Mesothelial cell of epicardium (in vitro differentiated cells): ENCODE data around the gene OR10W1. TPM values are rescaled to one million over a fixed set of nuclear protein-coding genes. Genes with fewer than 3 reads are reported as not detected.

ENCODE experiments used
- DNase-seq, 2 experiments: peaks; one replicate each; pipeline ENCODE4 v3.0.0; 2021; ENCODE audit warnings: low spot score in 2 of 2; ENCODE audit not compliant: unreplicated experiment in 2 of 2
- H3K27ac Mint-ChIP-seq: 2 replicates; pipeline ENCODE4 v1.8.0; 2021; ENCODE audit warnings: mixed read lengths
- H3K27me3 Mint-ChIP-seq: 2 replicates; pipeline ENCODE4 v1.8.0; 2021; ENCODE audit warnings: low read depth, mixed read lengths
- H3K36me3 Mint-ChIP-seq: 2 replicates; pipeline ENCODE4 v1.8.0; 2021; ENCODE audit warnings: mixed read lengths
- H3K4me1 Mint-ChIP-seq: 2 replicates; pipeline ENCODE4 v1.8.0; 2021; ENCODE audit warnings: mixed read lengths
- H3K4me3 Mint-ChIP-seq: 2 replicates; pipeline ENCODE4 v1.8.0; 2021; ENCODE audit warnings: mild to moderate bottlenecking, moderate library complexity, mixed read lengths
- H3K9me3 Mint-ChIP-seq: 2 replicates; pipeline ENCODE4 v1.8.0; 2021; ENCODE audit warnings: mixed read lengths
- total RNA-seq: library from RNA; stranded (reverse); gene quantifications from 3 replicates; pipeline ENCODE4 v1.2.1, GENCODE V29; 2021
- TF ChIP-seq, protein P1 (sequence below): fragments of 200-600 bp; sonication (generic); IDR thresholded peaks from one replicate; pipeline ENCODE4 v1.5.0; 2021; ENCODE audit warnings: antibody characterized with exemption; ENCODE audit not compliant: unreplicated experiment

The OR10W1 gene
- total RNA-seq, 1 donor from 2014 or later = not detected

DNA sequence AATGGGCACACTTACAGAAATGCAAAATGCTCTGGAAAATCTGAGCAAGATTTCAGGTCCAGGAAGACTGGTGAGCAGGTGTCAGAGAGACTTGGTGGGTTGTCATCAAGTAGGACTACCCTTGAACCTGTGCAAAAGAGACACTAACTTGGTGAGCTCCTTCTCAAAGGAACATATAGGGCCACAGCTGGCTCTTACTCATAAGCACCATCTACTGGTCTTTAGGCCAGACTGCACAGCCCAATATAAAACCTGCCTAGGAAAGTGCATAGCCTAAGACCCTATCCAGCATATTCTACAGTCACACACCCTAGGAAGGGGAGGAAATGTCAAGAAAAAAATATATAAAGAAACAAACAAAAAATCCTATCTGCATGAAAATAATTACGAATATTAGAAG is 18.2 kb upstream of the OR10W1 start:
- no peak for DNase-seq
- TF ChIP-seq, protein P1, sequence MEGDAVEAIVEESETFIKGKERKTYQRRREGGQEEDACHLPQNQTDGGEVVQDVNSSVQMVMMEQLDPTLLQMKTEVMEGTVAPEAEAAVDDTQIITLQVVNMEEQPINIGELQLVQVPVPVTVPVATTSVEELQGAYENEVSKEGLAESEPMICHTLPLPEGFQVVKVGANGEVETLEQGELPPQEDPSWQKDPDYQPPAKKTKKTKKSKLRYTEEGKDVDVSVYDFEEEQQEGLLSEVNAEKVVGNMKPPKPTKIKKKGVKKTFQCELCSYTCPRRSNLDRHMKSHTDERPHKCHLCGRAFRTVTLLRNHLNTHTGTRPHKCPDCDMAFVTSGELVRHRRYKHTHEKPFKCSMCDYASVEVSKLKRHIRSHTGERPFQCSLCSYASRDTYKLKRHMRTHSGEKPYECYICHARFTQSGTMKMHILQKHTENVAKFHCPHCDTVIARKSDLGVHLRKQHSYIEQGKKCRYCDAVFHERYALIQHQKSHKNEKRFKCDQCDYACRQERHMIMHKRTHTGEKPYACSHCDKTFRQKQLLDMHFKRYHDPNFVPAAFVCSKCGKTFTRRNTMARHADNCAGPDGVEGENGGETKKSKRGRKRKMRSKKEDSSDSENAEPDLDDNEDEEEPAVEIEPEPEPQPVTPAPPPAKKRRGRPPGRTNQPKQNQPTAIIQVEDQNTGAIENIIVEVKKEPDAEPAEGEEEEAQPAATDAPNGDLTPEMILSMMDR = no peak
- Mint-ChIP-seq H3K4me1 (no peaks in the 10 kb centered on the region), H3K27me3 (peaks cover 3% of the 10 kb centered on the region), H3K36me3 (no peaks in the 10 kb centered on the region), H3K4me3 (no peak overlapping the region), H3K27ac (no peak overlapping the region), H3K9me3 (no peaks in the 10 kb centered on the region)

DNA sequence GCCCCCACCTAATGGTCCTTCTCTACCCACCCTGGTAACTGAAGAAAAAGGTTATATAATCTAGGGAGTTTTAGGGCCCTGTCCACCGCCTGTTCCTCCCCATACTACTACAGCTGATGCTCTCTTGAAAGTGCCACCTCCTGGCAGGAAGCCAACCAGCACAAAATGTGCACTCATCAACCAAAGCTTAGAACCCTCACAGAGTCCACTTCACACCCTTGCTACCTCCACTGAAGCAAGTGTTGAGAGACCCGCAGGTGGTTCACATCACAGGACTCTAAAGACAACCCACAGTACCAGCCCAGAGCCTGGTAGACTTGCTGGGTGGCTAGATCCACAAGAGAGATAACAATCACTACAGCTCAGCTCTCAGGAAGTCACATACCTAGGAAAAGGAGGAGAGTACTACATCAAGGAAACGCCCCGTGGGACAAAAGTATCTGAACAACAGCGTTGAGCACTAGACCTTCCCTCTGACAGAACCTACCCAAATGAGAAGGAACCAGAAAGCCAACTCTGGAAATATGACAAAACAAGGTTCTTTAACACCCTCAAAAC is 17.5 kb upstream of the OR10W1 start:
- no peak overlapping the region for H3K27ac Mint-ChIP-seq
- TF ChIP-seq, protein P1 = no peak
- no peaks in the 10 kb centered on the region for H3K9me3 Mint-ChIP-seq
- peaks cover 3% of the 10 kb centered on the region for H3K27me3 Mint-ChIP-seq
- no peak for DNase-seq
- no peaks in the 10 kb centered on the region for H3K36me3 Mint-ChIP-seq
- H3K4me3 Mint-ChIP-seq = no peak overlapping the region
- no peaks in the 10 kb centered on the region for H3K4me1 Mint-ChIP-seq

DNA sequence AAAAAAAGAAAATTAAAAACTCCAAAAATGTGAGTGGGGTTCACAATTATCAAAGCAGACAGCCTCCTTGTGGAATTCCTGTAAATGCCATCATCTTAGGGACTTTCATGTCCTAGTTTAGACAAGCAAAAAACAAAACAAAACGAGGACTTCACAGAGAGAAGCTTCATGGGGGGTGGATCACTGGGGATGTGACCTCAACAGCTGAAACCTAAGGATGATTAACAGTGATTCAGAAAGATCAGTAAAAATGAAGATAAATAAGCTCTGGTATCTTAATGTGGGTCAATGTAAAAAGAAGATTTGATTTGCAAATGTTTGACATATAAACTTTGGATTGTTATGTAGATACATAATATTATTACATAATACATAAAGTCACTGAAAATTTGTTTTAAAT is 8.1 kb upstream of the OR10W1 start:
- H3K9me3 Mint-ChIP-seq = peaks cover 8% of the 10 kb centered on the region
- no peak overlapping the region for H3K4me3 Mint-ChIP-seq
- H3K27ac Mint-ChIP-seq = no peak overlapping the region

DNA sequence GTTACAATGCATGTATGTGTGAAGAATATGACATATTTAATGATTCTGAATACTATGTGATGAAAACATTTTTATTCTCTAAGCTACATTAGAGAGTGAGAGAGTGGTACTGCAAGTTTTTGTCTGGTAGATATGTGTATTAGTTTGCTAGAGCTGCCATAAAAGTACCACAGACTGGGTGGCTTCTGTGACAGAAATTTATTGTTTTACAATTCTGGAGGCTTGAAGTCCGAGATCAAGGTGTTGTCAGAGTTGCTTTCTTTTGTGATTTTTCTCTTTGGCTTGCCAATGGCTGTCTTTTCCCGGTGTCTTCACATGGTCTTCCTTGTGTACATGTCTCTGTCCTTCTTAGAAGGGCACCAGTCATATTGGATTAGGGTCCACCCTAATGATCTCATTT is 6.9 kb upstream of the OR10W1 start:
- H3K36me3 Mint-ChIP-seq = no peaks in the 10 kb centered on the region
- H3K27me3 Mint-ChIP-seq = no peaks in the 10 kb centered on the region
- TF ChIP-seq, protein P1 = no peak
- peaks cover 8% of the 10 kb centered on the region for H3K9me3 Mint-ChIP-seq
- no peak overlapping the region for H3K4me3 Mint-ChIP-seq
- no peak for DNase-seq
- H3K4me1 Mint-ChIP-seq = no peaks in the 10 kb centered on the region
- H3K27ac Mint-ChIP-seq = no peak overlapping the region

More for the DNA sequence above, 8.1 kb upstream of the OR10W1 start:
- H3K36me3 Mint-ChIP-seq = no peaks in the 10 kb centered on the region
- DNase-seq = no peak
- no peaks in the 10 kb centered on the region for H3K4me1 Mint-ChIP-seq
- H3K27me3 Mint-ChIP-seq = no peaks in the 10 kb centered on the region
- TF ChIP-seq, protein P1 = no peak

DNA sequence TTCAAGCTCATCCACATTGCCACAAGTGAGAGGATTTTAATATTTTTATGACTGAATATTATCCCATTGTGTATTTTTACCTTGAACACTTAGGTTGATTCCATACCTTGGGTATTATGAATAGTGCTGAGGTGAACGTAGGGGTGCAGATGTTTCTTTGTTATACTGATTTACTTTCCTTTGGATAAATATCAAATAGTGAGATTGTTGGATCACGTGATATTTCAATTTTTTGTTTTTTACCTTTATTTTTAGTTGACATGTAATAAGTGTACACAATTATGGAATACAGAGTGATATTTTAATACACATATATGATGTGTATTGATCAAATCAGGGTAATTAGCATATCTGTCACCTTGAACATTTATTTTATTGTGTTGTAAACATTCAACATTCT is 8.1 kb downstream of the OR10W1 start:
- Mint-ChIP-seq H3K27ac (no peak overlapping the region), H3K4me3 (no peak overlapping the region), H3K9me3 (peaks cover 32% of the 10 kb centered on the region), H3K36me3 (no peaks in the 10 kb centered on the region), H3K27me3 (no peaks in the 10 kb centered on the region), H3K4me1 (no peaks in the 10 kb centered on the region)
- TF ChIP-seq, protein P1 = no peak
- DNase-seq = no peak

DNA sequence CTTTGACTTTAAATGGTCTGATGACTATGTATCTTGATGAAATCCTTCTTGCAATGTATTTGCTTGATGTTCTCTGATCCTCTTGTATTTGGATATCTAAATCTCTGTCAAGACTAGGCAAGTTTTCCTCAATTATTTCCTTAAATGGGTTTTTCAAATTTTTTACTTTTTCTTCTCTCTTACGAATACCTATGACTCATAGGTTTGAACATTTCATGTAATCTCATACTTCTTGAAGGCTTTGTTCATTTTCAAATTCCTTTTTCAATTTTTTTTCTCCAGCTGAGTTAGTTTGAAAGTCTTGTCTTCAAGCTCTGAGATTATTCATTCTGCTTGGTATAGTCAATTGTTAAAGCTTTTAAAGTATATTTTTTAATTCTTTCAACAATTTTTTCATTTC is 13.1 kb downstream of the OR10W1 start:
- TF ChIP-seq, protein P1 = no peak
- Mint-ChIP-seq H3K9me3 (peaks cover 46% of the 10 kb centered on the region), H3K36me3 (no peaks in the 10 kb centered on the region), H3K27ac (no peak overlapping the region), H3K27me3 (no peaks in the 10 kb centered on the region), H3K4me1 (no peaks in the 10 kb centered on the region), H3K4me3 (no peak overlapping the region)
- DNase-seq = no peak
